Stimulated activated CD4-positive, alpha-beta T cell treated with anti-CD3 and anti-CD28 coated beads, TNF-alpha, amount 100 ng/mL, for 48 hours (primary cell): Measurements from ENCODE around the gene CACNA2D1.

Source experiments
- DNase-seq, 3 donors: peaks; one replicate each; pipeline ENCODE4 v3.0.0-alpha.2; 2020; ENCODE audit warnings: low read depth in 3 of 3

Gene CACNA2D1

GRCh38 chr7:82230811-82231581, 212.6 kb downstream of the CACNA2D1 start:
- no peak for DNase-seq

GRCh38 chr7:82229164-82229563, 214.4 kb downstream of the CACNA2D1 start:
- no peak for DNase-seq

- no peak for DNase-seq
Measured at GRCh38 chr7:82226191-82226590, 217.4 kb downstream of the CACNA2D1 start.

- no peak for DNase-seq
Measured at GRCh38 chr7:82224529-82224928, 219.0 kb downstream of the CACNA2D1 start.

- no peak for DNase-seq
Measured at GRCh38 chr7:82223580-82223979, 220.0 kb downstream of the CACNA2D1 start.

GRCh38 chr7:82221152-82221674, 222.4 kb downstream of the CACNA2D1 start:
- DNase-seq, result no peak

GRCh38 chr7:82212466-82212865, 231.1 kb downstream of the CACNA2D1 start:
- DNase-seq, result no peak

GRCh38 chr7:82211333-82211732, 232.2 kb downstream of the CACNA2D1 start:
- no peak for DNase-seq

GRCh38 chr7:82210416-82211184, 233.0 kb downstream of the CACNA2D1 start:
- no peak for DNase-seq

GRCh38 chr7:82209179-82209747, 234.3 kb downstream of the CACNA2D1 start:
- no peak for DNase-seq

GRCh38 chr7:82204694-82205093, 238.9 kb downstream of the CACNA2D1 start:
- DNase-seq, result no peak

GRCh38 chr7:82202965-82203364, 240.6 kb downstream of the CACNA2D1 start:
- no peak for DNase-seq

GRCh38 chr7:82202107-82202506, 241.5 kb downstream of the CACNA2D1 start:
- no peak for DNase-seq

GRCh38 chr7:82200601-82201000, 243.0 kb downstream of the CACNA2D1 start:
- DNase-seq, result no peak

- no peak for DNase-seq
Measured at GRCh38 chr7:82194016-82194643, 249.4 kb downstream of the CACNA2D1 start.

- no peak for DNase-seq
Measured at GRCh38 chr7:82188636-82189035, 254.9 kb downstream of the CACNA2D1 start.

- no peak for DNase-seq
Measured at GRCh38 chr7:82185443-82185842, 258.1 kb downstream of the CACNA2D1 start.

GRCh38 chr7:82183634-82184033, 259.9 kb downstream of the CACNA2D1 start:
- DNase-seq, result no peak

- no peak for DNase-seq
Measured at GRCh38 chr7:82179311-82179710, 264.3 kb downstream of the CACNA2D1 start.

- DNase-seq, result no peak
Measured at GRCh38 chr7:82175319-82175718, 268.3 kb downstream of the CACNA2D1 start.

- no peak for DNase-seq
Measured at GRCh38 chr7:82173400-82174021, 270.1 kb downstream of the CACNA2D1 start.

- no peak for DNase-seq
Measured at GRCh38 chr7:82172881-82173280, 270.7 kb downstream of the CACNA2D1 start.
